Measurements from ENCODE around the gene DBNL. TPM values are rescaled to one million over a fixed set of nuclear protein-coding genes. Genes with fewer than 3 reads are reported as not detected.

The DBNL gene
- polyA plus RNA-seq, 1 donor from 2014 or later, result 124 TPM

- Histone ChIP-seq H3K4me2 (ENCODE audit: low read length) (no peak overlapping the region), H3K9me2 (ENCODE audit: insufficient read depth, low read length) (no peaks in the 10 kb centered on the region), H3K9ac (ENCODE audit: low read length) (no peak overlapping the region), H2AFZ (ENCODE audit: low read depth, low read length) (no peak overlapping the region), H3K9me3 (ENCODE audit: low read length) (no peaks in the 10 kb centered on the region), H3K4me3 (ENCODE audit: low read length) (no peak overlapping the region), H3K27ac (ENCODE audit: low read length) (no peak overlapping the region), H3K79me2 (replicated peaks; ENCODE audit: insufficient read depth, low read length) (peaks cover 3% of the 10 kb centered on the region), H3K36me3 (ENCODE audit: insufficient read depth, low read length) (no peaks in the 10 kb centered on the region), H3K27me3 (ENCODE audit: insufficient read depth, low read depth, low read length) (no peaks in the 10 kb centered on the region), H3F3A (ENCODE audit: insufficient read depth, low read length, poor library complexity, severe bottlenecking) (no peaks in the 10 kb centered on the region), H4K20me1 (ENCODE audit: insufficient read depth) (no peaks in the 10 kb centered on the region)
- TF ChIP-seq MXI1 (conservative IDR thresholded peaks at IDR 0.05; ENCODE audit: poor library complexity, severe bottlenecking) (no peak), SMC3 (conservative IDR thresholded peaks at IDR 0.05; ENCODE audit: poor library complexity) (no peak), TAF1 (IDR thresholded peaks at IDR 0.05; ENCODE audit: low read depth) (no peak), EZH2 (IDR thresholded peaks at IDR 0.05; ENCODE audit: borderline replicate concordance, insufficient read depth, low read length, poor library complexity, severe bottlenecking) (no peak), EP300 (conservative IDR thresholded peaks at IDR 0.05; ENCODE audit: poor library complexity, severe bottlenecking) (no peak), POLR2AphosphoS5 (IDR thresholded peaks at IDR 0.05) (no peak), CTCF (IDR thresholded peaks at IDR 0.05; ENCODE audit: poor library complexity, severe bottlenecking) (no peak), RAD21 (conservative IDR thresholded peaks at IDR 0.05) (no peak)
- TF ChIP-seq, protein P1, sequence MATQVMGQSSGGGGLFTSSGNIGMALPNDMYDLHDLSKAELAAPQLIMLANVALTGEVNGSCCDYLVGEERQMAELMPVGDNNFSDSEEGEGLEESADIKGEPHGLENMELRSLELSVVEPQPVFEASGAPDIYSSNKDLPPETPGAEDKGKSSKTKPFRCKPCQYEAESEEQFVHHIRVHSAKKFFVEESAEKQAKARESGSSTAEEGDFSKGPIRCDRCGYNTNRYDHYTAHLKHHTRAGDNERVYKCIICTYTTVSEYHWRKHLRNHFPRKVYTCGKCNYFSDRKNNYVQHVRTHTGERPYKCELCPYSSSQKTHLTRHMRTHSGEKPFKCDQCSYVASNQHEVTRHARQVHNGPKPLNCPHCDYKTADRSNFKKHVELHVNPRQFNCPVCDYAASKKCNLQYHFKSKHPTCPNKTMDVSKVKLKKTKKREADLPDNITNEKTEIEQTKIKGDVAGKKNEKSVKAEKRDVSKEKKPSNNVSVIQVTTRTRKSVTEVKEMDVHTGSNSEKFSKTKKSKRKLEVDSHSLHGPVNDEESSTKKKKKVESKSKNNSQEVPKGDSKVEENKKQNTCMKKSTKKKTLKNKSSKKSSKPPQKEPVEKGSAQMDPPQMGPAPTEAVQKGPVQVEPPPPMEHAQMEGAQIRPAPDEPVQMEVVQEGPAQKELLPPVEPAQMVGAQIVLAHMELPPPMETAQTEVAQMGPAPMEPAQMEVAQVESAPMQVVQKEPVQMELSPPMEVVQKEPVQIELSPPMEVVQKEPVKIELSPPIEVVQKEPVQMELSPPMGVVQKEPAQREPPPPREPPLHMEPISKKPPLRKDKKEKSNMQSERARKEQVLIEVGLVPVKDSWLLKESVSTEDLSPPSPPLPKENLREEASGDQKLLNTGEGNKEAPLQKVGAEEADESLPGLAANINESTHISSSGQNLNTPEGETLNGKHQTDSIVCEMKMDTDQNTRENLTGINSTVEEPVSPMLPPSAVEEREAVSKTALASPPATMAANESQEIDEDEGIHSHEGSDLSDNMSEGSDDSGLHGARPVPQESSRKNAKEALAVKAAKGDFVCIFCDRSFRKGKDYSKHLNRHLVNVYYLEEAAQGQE (IDR thresholded peaks at IDR 0.05; ENCODE audit: borderline replicate concordance), result no peak
These were observed 36.3 kb downstream of the DBNL start for GRCh38 chr7:44080686-44081265.

DNA sequence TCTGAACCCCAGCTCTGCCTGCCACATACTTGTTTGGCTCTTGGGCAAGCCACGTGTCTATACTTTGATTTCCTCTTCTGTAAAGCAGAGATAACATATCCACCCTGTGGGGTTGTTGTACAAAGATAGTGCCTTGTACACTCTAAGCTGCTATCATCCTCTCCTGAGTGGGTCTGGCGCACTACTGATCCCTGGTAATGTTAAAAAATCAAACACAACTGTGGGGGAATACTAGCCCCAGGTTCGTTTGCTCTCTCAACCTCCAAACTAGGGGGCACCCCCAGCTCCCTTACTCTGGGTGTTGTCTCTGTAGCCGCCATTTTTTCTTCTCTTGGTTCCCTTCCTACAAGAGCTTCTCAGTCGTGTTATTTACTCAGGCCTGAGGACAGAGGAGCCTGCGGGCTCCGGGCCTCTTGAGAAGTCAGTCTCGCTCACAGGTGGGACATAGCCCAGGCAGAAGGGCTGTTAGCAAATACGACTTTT lies 36.8 kb downstream of the DBNL start:
- no peaks in the 10 kb centered on the region for H3K9me2 ChIP-seq (ENCODE audit: insufficient read depth, low read length)
- no peaks in the 10 kb centered on the region for H3F3A ChIP-seq (ENCODE audit: insufficient read depth, low read length, poor library complexity, severe bottlenecking)
- peaks cover 3% of the 10 kb centered on the region for H3K79me2 ChIP-seq (replicated peaks; ENCODE audit: insufficient read depth, low read length)
- no peaks in the 10 kb centered on the region for H4K20me1 ChIP-seq (ENCODE audit: insufficient read depth)
- no peak overlapping the region for H3K4me2 ChIP-seq (ENCODE audit: low read length)
- no peaks in the 10 kb centered on the region for H3K9me3 ChIP-seq (ENCODE audit: low read length)
- TF ChIP-seq RAD21 (conservative IDR thresholded peaks at IDR 0.05) (no peak), EP300 (conservative IDR thresholded peaks at IDR 0.05; ENCODE audit: poor library complexity, severe bottlenecking) (no peak), SMC3 (conservative IDR thresholded peaks at IDR 0.05; ENCODE audit: poor library complexity) (no peak), MXI1 (conservative IDR thresholded peaks at IDR 0.05; ENCODE audit: poor library complexity, severe bottlenecking) (no peak), TAF1 (IDR thresholded peaks at IDR 0.05; ENCODE audit: low read depth) (no peak), POLR2AphosphoS5 (IDR thresholded peaks at IDR 0.05) (no peak), EZH2 (IDR thresholded peaks at IDR 0.05; ENCODE audit: borderline replicate concordance, insufficient read depth, low read length, poor library complexity, severe bottlenecking) (no peak), CTCF (IDR thresholded peaks at IDR 0.05; ENCODE audit: poor library complexity, severe bottlenecking) (no peak)
- TF ChIP-seq, protein P1 (IDR thresholded peaks at IDR 0.05; ENCODE audit: borderline replicate concordance), result no peak
- H3K9ac ChIP-seq (ENCODE audit: low read length), result no peak overlapping the region
- H3K36me3 ChIP-seq (ENCODE audit: insufficient read depth, low read length), result no peaks in the 10 kb centered on the region
- peak overlapping the region; percentile 97 for H3K4me3 ChIP-seq (ENCODE audit: low read length)
- no peaks in the 10 kb centered on the region for H3K27me3 ChIP-seq (ENCODE audit: insufficient read depth, low read depth, low read length)
- no peak overlapping the region for H3K27ac ChIP-seq (ENCODE audit: low read length)
- H2AFZ ChIP-seq (ENCODE audit: low read depth, low read length), result no peak overlapping the region

All from neural cell (in vitro differentiated cells).